ENCODE results near the gene SVOP.
"Not testable (repeated sequence)": the region's sequence is repeated elsewhere in the genome, so short reads cannot be mapped to it uniquely, and the experiment has no call there.

SVOP gene

DNA sequence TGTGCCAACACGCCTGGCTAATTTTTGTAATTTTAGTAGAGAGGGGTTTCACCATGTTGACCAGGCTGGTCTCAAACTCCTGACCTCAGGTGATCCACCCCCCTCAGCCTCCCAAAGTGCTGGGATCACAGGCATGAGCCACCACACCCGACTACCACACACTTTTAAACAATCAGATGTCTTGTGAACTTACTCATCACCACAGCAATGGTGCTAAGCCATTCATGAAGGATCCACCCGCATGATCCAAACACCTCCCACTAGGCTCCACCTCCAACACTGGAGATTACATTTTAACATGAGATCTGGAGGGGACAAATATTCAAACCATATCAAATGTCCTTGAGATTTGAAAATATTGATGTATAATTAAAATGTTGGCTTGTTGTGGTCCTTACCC is 7.8 kb upstream of the SVOP start:
- not testable (repeated sequence) for DNase-seq

DNA sequence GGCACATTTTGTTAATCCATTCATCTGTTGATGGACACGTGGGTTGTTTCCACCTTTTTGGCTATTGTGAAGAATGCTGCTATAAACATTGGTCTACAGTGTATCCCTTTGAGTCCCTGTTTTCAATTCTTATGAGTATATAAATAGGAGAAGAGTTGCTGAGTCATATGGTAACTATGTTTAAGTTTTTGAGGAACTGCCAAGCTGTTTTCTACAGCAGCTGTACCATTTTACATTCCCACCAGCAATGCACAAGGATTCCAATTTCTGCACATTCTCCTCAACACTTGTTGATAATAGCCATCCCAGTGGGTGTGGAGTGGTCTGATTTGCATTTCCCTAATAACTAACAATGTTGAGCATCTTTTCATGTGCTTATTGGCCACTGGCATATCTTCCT is 6.9 kb upstream of the SVOP start:
- no peak for DNase-seq

DNA sequence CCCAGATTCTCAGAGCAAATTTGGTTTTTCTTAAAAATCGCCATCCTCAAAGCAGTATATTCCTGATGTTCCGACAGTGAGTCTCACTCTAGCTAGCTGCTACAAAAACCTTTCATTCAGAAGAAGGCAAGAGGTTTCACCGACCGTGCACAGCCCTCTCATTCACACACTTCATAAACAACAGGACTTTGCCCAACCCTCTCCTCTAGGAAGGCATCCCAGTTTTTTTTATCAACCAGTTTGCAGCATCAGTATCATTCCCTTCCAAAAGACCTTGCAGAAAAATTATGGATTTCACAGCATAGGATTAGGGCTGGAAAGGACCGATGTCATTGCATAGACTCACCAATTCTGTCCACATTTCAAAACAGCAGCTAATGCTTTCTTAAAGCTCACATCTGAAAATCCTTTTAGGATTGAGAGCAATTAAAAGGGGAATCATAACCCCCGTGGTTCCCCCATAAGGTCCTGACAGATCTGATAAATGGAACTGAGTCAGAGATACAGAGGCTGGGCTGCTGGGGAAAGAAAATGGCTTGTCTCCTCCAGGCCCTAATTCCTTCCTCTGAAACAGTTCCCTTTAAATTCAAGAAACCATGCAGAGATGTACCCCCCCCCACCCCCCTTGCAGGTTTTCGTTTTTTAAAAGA is 597 bp downstream of the SVOP start:
- DNase-seq, result no peak

DNA sequence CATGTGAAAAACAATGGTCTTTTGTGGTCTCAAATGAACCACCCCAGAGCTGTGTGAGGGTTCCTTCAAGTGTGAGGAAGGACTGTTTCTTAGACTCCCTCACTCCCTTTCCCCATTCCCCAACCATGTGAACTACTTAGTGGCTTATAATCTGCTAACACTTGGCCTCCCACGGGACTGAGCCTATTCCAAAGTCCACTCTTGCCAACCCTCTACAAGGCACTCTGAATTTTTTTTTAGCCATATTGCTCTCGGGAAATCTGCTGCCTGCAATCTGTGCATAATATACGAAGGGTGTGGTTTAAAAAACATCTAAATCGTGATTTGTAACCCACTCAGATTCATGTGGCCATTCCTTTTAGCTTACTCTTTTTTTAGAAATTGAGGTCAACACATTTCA is 2.6 kb downstream of the SVOP start:
- no peak for DNase-seq

DNA sequence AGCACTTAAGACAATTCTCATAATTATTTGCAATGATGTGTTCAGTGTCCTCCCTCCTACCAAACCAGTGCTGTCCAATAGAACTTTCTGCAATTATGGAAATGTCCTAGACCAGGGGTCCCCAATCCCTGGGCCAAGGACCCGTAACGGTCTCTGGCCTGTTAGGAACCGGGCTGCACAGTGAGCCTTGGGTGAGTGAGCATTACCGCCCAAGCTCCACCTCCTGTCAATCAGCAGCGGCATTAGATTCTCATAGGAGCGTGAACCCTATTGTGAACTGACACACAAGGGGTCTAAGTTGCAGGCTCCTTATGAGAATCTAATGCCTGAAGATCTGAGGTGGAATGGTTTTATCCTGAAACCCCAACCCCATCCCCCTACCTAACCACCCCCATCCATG is 3.9 kb downstream of the SVOP start:
- DNase-seq, result no peak

DNA sequence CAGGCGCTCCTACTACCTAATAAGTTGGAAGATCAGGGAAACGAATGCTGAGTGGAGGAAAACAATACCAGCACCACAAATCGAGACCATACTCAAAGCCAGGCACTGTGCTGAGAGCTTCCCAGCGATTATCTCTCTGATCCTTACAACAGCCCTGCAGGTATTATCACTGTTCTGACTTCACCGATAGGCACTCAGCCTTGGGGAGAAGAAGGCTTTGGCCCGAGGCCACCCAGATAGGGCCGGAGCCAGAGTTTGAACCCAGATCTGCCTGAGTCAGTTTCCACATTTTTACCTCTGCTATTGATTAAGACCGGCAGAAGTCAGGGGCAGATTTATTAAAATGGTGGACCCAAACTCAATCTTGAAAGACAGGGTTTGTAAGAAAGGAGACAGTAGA is 4.9 kb downstream of the SVOP start:
- DNase-seq, result no peak

DNA sequence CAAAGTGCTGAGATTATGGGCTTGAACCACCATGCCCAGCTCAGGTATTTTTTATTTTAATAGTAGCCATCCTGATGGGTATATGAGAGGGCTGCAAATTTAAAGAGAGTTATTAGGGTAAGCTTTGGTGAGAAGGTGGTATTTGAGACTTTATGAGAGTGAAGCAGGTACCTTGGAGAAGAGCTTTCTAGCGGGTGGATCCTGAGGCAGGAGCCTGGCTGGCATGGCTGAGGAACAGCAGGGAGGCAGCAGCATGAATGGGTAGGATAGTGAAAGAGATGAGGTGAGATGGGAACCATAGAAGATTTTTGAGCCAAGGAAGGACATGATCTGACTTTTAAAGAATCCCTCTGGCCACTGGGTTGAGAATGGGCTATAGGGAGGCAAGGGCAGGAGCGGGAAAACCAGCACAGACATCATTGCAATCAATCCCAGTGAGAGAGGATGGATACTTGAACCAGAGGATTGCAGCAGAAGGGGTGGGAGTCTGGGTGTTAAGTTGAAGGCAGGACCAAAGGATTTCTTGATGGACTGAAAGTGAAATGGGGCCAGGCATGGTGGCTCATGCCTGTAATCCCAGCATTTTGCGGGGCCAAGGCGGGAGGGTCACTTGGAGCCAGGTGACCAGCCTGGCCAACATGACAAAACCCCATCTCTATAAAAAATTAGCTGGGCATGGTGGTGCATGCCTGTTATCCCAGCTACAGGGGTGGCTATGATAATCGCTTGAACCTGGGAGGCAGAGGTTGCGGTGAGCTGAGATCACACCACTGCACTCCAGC is 5.7 kb downstream of the SVOP start:
- no peak for DNase-seq

DNA sequence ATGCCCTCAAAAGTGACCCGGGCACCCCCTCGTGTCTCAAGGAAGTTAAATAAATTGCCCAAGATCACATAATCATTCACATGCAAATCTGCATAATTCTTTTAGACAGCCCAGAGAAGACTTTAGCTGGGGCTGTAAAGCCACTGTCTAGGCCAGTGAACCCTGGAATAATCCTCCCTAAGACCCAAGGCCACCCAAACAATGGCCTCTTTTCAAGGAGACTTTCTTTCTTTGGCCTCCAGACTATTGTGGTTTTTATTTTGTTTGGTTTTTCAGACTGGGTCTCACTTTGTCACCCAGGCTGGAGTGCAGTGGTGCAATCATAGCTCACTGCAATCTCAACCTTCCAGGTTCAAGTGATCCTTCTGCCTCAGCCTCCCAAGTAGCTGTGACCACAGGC is 10.6 kb downstream of the SVOP start:
- DNase-seq, result no peak

DNA sequence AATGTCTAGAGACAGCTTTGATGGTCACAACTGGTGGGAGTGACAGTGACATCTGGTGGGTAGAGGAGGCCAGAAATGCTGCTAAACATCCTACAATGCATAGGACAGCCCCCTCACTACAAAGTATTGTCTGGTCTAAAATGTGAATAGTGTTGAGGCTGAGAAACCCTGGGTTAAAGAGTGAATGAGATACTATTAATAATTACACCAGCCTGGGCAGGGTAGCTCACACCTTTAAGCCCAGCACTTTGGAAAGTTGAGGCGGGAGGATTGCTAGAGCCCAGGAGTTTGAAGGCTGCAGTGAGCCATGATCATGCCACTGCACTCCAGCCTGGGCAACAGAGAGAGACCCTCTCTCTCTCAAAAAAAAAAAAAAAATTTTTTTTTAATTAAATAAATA is 11.1 kb downstream of the SVOP start:
- DNase-seq, result no peak

DNA sequence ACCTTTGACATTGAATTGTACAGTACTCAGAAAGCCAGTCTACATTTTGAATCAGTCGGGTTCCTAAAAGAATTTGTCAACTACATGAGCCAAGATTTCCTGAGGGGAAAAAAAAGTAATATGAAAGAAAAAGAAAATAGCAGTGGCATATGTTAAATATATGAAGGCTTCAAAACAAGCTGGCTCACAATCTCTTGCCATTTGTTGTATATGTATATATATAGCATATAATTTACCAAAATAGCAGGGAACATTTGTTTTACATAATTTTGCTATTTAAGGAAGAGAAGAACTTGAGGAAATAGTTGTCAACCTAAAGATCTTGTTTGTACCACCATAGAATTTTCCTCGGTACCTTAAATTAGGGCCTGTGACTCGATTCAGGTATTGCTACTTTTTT is 16.9 kb downstream of the SVOP start:
- no peak for DNase-seq

DNA sequence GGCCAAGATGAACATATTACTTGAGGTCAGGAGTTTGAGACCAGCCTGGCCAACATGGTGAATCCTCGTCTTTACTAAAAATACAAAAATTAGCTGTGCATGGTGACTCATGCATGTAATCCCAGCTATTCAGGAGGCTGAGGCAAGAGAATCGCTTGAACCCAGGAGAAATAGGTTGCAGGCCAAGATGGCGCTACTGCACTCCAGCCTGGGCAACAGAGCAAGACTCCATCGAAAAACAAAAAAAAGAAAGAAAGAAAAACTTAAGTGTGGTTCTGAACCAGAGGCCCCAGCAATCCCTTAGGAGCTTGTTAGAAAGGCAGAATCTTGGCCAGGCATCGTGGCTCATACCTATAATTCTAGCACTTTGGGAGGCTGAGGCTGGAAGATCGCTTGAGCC is 24.5 kb downstream of the SVOP start:
- no peak for DNase-seq

DNA sequence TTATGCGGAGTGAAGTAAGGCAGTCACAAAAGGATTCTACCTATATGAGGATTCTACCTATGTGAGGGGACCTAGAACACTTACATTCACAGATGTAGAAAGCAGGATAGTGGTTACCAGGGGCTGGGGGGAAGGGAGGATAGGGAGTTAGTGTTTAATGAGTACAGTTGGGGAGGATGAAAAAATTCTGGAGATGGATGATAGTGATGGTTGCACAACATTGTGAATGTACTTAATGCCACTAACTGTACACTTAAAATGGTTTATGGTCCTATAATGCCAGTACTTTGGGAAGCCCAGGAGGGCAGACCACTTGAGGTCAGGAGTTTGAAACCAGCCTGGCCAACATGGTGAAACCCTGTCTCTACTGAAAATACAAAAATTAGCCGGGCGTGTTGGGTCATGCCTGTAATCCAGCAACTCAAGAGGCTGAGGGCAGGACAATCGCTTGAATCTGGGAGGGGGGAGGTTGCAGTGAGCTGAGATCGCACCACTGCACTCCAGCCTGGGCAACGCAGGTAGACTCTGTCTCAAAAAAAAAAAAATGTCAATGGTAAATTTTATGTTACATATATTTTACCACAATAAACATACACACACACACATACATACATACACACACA is 25.4 kb downstream of the SVOP start:
- no peak for DNase-seq

DNA sequence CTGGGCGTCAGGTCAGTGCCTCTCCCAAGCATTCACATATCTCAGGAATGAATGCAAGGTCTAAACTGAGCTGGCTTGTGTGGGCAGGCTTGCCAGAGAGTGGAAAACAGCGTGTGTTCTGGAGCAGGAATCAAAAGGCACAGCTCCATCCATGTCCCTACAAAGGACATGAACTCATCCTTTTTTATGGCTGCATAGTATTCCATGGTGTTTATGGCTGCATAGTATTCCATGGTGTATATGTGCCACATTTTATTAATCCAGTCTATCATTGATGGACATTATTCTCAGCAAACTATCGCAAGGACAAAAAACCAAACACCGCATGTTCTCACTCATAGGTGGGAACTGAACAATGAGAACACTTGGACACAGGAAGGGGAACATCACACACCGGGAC is 30.8 kb downstream of the SVOP start:
- DNase-seq, result not testable (repeated sequence)

DNA sequence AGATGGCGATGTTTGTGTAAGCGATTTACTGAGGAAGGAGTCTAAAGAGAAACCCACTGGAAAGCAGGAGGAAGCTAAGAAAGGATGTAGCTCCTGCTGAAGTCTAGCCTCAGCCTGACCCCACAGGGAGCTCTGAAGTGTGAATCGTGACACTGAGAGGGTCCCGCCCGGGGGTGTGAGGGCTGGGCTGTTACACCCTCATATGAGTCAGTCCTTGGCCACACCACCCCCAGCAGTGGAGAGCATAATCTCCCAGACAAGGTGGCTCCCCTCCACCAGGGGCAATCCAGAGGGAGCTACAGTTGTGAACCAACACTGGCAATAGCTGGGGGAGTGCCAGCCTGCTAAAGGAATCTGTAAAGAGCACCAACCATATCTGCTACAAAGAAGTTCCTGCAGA is 31.5 kb downstream of the SVOP start:
- no peak for DNase-seq

DNA sequence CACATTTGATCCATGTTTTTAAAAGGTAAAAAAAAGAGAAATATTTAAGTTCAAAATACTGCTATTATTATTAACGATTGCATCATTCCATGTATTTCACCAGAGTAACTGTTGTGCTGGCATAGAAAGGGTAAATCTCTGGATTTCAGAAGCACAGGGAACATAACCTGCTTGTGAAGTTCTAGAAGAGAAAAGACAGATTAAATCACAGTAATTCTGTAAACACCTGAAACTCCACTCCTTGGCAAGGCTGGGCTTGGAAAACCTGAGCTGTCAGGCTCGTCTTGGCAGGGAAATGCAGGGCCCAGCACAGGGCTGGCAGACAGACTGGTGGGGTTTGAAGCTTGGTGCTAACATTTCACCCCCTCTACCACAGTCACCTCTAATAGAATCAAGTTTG is 35.1 kb downstream of the SVOP start:
- no peak for DNase-seq

DNA sequence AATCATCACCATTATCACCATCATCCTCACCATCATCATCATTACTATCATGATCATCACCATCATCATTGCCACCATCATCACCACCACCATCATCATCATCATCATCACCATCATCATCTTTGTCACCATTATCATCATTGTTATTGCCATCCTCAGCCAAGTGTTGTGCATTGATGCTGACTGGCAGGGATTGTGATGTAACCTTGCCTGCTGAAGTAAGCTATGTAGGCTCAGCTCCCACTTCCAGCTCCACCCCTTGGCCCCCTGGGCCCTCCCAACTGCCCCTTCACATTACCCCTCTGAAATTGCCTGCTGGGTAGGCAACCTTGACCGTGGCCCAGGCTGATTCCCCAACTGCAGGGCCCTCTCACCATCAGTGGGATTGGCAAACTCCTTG is 37.6 kb downstream of the SVOP start:
- no peak for DNase-seq

DNA sequence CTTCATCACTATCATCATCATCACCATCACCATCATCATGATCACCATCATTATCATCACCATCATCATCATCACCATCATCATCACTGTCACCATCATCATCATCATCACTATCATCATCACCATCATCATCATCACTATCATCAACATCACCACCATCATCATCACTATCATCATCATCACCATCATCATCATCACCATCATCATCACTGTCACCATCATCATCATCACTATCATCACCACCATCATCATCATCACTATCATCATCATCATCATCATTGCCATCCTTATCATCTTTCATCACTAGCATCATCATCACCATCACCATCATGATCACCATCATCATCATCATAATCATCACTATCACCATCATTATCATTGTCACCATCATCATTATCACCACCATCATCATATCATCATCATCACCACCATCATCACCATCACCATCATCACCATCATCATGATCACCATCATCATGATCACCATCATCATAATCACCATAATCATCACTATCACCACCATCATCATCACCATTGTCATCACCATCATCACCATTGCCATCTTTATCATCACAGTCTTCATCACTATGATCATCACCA is 38.1 kb downstream of the SVOP start:
- no peak for DNase-seq

DNA sequence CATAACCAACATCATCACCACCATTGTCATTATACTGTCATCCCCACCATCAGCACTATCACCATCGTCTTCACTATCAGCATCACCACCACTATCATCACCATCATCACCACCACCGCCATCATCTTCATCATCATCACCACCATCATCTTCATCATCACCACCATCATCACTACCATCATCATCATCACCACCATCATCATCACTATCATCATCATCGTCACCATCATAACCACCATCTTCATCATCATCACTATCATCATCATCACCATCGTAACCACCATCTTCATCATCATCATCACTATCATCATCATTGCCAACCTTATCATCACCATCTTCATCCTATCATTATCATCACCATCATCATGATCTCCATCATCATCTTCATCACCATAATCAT is 39.0 kb downstream of the SVOP start:
- DNase-seq, result no peak

DNA sequence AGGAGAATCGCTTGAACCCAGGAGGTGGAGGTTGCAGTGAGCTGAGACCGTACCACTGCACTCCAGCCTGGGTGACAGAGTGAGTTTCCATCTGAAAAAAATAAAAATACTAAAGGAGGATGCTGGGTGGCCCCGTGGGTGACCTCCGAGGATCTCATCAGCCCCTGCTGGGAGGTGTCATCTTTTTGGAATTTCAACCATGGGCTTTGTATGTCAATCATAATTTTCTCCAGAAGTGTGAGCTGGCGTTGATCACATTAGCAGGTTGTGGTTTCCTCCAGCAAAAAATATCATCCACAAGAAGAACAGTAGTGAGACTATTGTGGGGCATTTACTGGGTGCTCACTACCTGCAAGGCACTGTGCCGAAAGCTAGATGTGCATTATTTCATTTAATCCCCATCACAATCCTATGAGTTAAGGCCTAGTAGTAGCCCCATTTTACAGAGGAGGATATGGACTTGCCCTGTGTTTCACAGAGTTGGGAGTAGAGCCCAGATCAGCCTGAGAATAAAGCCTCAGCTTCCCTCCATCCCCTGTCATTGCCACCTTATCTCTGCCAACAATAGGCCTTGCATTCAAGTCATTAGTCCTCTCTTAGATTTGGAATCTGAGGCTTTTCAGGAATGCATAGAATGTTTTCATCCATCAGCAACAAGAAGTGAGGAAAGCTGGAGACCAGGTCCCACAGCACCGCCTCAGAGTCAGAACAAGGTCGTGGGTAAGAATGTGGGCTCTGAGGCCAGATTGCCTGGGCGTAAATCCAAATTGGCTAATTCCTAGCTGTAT is 39.8 kb downstream of the SVOP start:
- DNase-seq, result no peak

DNA sequence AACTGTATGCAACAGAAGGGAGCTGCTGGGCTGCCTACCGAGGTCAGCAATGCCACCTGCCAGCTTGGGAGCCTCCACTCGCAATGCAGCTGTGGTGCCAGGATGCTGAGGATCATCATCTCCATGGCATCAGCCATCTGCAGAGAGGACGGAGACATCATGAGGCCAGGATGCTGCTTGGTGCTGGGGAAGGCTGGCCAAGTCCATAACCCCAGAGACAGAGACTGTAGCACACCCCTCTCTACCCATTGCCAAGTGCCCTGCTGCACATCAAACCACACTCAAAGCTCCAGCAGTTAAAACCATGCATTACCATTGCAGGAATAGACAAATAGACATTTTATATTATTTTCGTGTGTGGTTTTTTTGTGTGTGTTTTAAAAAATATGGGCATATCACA is 43.5 kb downstream of the SVOP start:
- no peak for DNase-seq

DNA sequence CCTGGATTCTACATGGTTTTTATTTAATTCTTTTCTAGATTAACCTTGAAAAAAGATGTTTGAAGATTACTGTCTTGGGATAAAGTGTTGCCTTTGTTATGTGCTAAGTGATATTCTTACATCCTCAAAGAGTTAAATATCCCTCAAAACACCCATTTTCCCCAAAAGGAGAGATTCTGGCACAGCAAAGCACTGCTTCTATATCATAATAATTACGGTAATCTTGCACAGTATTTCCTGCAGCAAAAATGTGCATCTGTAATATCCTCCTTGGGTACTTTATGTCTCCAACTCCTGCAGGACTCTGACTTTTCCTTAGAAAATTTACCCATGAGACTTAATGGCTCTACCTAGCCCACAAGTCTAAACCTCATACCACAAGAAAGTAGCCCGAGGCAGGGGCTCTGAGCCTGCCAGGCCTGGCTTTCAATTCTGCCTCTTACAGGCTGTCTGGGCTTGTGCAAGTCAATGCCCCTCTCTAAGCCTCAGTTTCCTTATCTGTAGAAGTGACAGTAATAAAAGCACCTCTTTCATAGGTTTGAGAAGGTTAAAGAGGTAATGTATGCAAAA is 45.8 kb downstream of the SVOP start:
- no peak for DNase-seq

DNA sequence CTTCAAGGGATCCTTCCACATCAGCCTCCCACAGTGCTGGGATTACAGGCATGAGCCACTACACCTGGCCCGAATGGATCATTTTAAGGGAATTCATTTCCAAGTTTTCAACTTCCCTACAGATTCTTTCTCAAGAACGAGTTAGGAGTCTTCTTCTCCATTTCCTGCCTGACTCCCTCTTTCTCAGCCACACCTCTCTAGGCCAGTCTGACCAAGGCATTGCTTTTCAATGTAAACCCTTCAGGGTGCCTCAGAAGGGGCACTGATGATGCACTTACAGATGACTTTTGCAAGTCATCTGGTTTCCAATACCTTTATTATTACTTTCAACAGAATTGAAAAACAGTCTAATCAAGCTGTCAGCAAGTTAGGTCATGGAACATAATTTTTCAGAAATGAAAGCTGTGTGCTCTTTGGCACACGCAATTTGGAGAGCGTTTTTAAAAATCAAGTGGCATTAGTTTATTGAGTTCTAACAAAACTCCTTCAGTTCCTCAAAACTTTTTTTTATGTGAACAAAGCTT is 47.2 kb downstream of the SVOP start:
- no peak for DNase-seq

DNA sequence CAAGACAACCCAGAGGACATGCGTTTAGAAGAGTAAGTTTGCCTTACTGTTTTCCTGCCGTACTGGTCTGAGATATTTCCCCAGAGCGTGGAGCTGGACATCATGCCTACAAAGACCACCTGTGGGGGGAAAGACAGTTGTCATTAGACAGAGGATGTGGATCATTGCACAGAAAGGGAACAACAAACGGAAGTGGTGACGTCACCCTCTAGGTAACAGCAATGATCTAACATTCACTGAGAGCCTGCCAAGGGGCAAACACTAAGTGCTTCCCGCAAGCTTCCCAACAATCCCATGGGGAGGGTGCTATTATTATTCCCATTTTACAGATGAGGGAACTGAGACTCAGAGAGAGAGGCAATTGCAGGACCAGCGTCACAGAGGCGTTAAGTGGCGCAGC is 48.5 kb downstream of the SVOP start:
- no peak for DNase-seq

All from amniotic stem cell (primary cell).